Upper lobe of left lung (tissue), 4 donors: ENCODE measurements around the gene IL1RAPL1.

ENCODE experiments used
- EP300 ChIP-seq, 4 donors: sonication (generic); formaldehyde crosslinking; IDR thresholded peaks; one replicate each; pipeline ENCODE4 v1.5.1; 2017; ENCODE audit warnings: antibody characterized with exemption in 4 of 4, control low read depth in 2 of 4
- POLR2AphosphoS5 ChIP-seq, 2 donors: sonication (generic); formaldehyde crosslinking; IDR thresholded peaks; one replicate each; pipeline ENCODE4 v1.5.1; 2017; ENCODE audit warnings: antibody characterized with exemption in 2 of 2
- TF ChIP-seq, protein P1 (sequence below), 6 experiments: fragments of 450-650 bp in 4 of 6; fragments of 200-600 bp in 2 of 6; sonication (generic) in 2 of 6; IDR thresholded peaks; one replicate each; pipeline ENCODE4 v1.5.1; 2016 to 2019; ENCODE audit warnings: antibody characterized with exemption in 6 of 6

DNA sequence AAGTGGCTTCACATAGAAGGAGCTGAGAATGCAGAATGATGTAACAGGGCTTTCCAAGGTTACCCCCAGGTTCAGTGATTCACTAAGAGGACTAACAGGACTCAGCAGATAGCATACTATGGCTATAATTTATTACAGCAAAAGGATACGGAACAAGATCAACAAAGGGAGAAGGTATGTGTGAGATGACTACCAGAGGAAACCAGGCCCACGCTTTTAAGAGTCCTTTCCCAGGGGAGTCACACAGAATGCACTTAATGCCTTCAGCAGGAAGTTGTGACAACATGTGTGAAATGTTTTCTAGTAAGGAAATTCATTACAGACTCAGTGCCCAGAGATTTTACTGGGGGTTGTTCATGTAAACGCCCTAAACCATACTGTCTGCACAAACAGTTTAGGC is 1254.5 kb downstream of the IL1RAPL1 start:
- TF ChIP-seq, protein P1, sequence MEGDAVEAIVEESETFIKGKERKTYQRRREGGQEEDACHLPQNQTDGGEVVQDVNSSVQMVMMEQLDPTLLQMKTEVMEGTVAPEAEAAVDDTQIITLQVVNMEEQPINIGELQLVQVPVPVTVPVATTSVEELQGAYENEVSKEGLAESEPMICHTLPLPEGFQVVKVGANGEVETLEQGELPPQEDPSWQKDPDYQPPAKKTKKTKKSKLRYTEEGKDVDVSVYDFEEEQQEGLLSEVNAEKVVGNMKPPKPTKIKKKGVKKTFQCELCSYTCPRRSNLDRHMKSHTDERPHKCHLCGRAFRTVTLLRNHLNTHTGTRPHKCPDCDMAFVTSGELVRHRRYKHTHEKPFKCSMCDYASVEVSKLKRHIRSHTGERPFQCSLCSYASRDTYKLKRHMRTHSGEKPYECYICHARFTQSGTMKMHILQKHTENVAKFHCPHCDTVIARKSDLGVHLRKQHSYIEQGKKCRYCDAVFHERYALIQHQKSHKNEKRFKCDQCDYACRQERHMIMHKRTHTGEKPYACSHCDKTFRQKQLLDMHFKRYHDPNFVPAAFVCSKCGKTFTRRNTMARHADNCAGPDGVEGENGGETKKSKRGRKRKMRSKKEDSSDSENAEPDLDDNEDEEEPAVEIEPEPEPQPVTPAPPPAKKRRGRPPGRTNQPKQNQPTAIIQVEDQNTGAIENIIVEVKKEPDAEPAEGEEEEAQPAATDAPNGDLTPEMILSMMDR (IDR thresholded peaks at IDR 0.05): no peak
- TF ChIP-seq EP300 (IDR thresholded peaks at IDR 0.05): no peak
- TF ChIP-seq POLR2AphosphoS5 (IDR thresholded peaks at IDR 0.05): no peak
